GM12878 (cell line): ENCODE results near the gene LTA. TPM values are rescaled to one million over a fixed set of nuclear protein-coding genes. Genes with fewer than 3 reads are reported as not detected.

Experiments
- ATAC-seq: fragments of 200-7000 bp; cut with Tn5 transposase; 3 replicates; pipeline ENCODE4 v1.9.1; 2020; ENCODE audit warnings: mild to moderate bottlenecking, moderate library complexity
- BruUV-seq: library from RNA; stranded (reverse); fragments of 400-500 nt; replicated peaks from 2 replicates; lab custom pipeline; 2021; lab: Mats Ljungman, UMichigan
- CTCF ChIA-PET: fragments of 300-600 bp; sonication (Branson Sonifier 250); formaldehyde crosslinking; extraction: SDS; loops from one replicate; lab custom pipeline; 2021; ENCODE audit warnings: inconsistent platforms; lab: Yijun Ruan, JAX
- POLR2A ChIA-PET: fragments of 350-600 bp; formaldehyde crosslinking; extraction: SDS; loops from one replicate; lab custom pipeline; 2021; ENCODE audit warnings: inconsistent platforms; lab: Charles Lee
- RAD21 ChIA-PET: fragments of 300-600 bp; sonication (Branson Sonifier 250); formaldehyde crosslinking; loops from one replicate; lab custom pipeline; 2023; ENCODE audit warnings: antibody characterized with exemption; ENCODE audit not compliant: unreplicated experiment; lab: Charles Lee
- SMC1A ChIA-PET: fragments of 300-600 bp; sonication (Branson Sonifier 250); formaldehyde crosslinking; loops from one replicate; lab custom pipeline; 2023; ENCODE audit not compliant: unreplicated experiment, uncharacterized antibody; lab: Charles Lee
- DNase-seq: peaks from one replicate; pipeline ENCODE4 v3.0.0-alpha.2; 2011; ENCODE audit warnings: low read depth, low spot score
- FAIRE-seq: peaks from 3 replicates; lab custom pipeline; 2011; peaks lifted over from hg19 to GRCh38; lab: Jason Lieb, UNC
- H2AFZ ChIP-seq: 2 replicates; pipeline ENCODE4 v1.6.0; 2011; ENCODE audit warnings: low read depth, low read length, control low read depth; ENCODE audit not compliant: control insufficient read depth
- H3K27ac ChIP-seq: 2 replicates; pipeline ENCODE4 v1.5.1; 2011; ENCODE audit warnings: control low read depth; ENCODE audit not compliant: control insufficient read depth, insufficient read depth
- H3K27me3 ChIP-seq, 2 experiments: replicated peaks in 1 of 2; 2 replicates each; pipeline versions ENCODE4 v1.6.0 to v1.6.1; 2011; ENCODE audit warnings: low read length in 1 of 2; ENCODE audit not compliant: control insufficient read depth in 2 of 2, insufficient read depth in 2 of 2
- H3K36me3 ChIP-seq, 2 experiments: 2 replicates each; pipeline ENCODE4 v1.5.1; 2011; ENCODE audit warnings: low read length in 1 of 2; ENCODE audit not compliant: control insufficient read depth in 2 of 2, insufficient read depth in 2 of 2
- H3K4me1 ChIP-seq: 2 replicates; pipeline ENCODE4 v1.6.1; 2011; ENCODE audit warnings: mild to moderate bottlenecking, low read length, moderate library complexity, mixed read lengths; ENCODE audit not compliant: control insufficient read depth, insufficient read depth
- H3K4me2 ChIP-seq: 2 replicates; pipeline ENCODE4 v1.6.0; 2011; ENCODE audit warnings: control low read depth; ENCODE audit not compliant: control insufficient read depth, insufficient read depth
- H3K4me3 ChIP-seq: fragments of 200-600 bp; sonication (generic); 2 replicates; pipeline ENCODE4 v1.5.1; 2016
- H3K79me2 ChIP-seq: 2 replicates; pipeline ENCODE4 v1.6.0; 2011; ENCODE audit warnings: low read length; ENCODE audit not compliant: control insufficient read depth, insufficient read depth
- H3K9ac ChIP-seq: 2 replicates; pipeline ENCODE4 v1.8.0; 2011; ENCODE audit warnings: low read length, control low read depth, mixed read lengths; ENCODE audit not compliant: control insufficient read depth, insufficient read depth
- H3K9me3 ChIP-seq: replicated peaks from 3 replicates; pipeline ENCODE4 v1.5.1; 2011; ENCODE audit warnings: mild to moderate bottlenecking, low read length; ENCODE audit not compliant: control insufficient read depth, insufficient read depth
- H4K20me1 ChIP-seq: 2 replicates; pipeline ENCODE4 v1.6.0; 2011; ENCODE audit not compliant: control insufficient read depth, insufficient read depth
- BCLAF1 ChIP-seq: fragments of 450-650 bp; IDR thresholded peaks from 2 replicates; pipeline ENCODE4 v1.6.1; 2017; ENCODE audit warnings: antibody characterized with exemption, mild to moderate bottlenecking, moderate library complexity
- EP300 ChIP-seq, 2 experiments: fragments of 150-350 bp in 1 of 2; IDR thresholded peaks; 2 replicates each; pipeline ENCODE4 v1.6.1; 2011 to 2012; ENCODE audit warnings: low read depth in 2 of 2, low read length in 2 of 2, borderline replicate concordance in 1 of 2, improper control_type of control experiment in 1 of 2, inconsistent platforms in 1 of 2; ENCODE audit not compliant: control insufficient read depth in 1 of 2
- FOS ChIP-seq: IDR thresholded peaks from 3 replicates; pipeline ENCODE4 v1.6.1; 2011; ENCODE audit warnings: borderline replicate concordance; ENCODE audit not compliant: insufficient read length; ENCODE audit errors: extremely low read depth
- IKZF2 ChIP-seq, 2 experiments: fragments of 450-650 bp; IDR thresholded peaks; 2 replicates each; pipeline ENCODE4 v1.6.1; 2017; ENCODE audit warnings: mild to moderate bottlenecking in 2 of 2, moderate library complexity in 2 of 2
- LARP7 ChIP-seq: fragments of 450-650 bp; IDR thresholded peaks from 2 replicates; pipeline ENCODE4 v1.6.1; 2017; ENCODE audit warnings: mild to moderate bottlenecking
- MEF2A ChIP-seq: IDR thresholded peaks from 2 replicates; pipeline ENCODE4 v1.6.1; 2011; ENCODE audit warnings: low read depth, mild to moderate bottlenecking, low read length, moderate library complexity; ENCODE audit not compliant: insufficient read depth
- MEF2B ChIP-seq: fragments of 450-650 bp; IDR thresholded peaks from 2 replicates; pipeline ENCODE4 v1.6.1; 2018; ENCODE audit warnings: mild to moderate bottlenecking, moderate library complexity; ENCODE audit not compliant: partially characterized antibody, poor library complexity, severe bottlenecking
- MXI1 ChIP-seq: fragments of 150-350 bp; IDR thresholded peaks from 2 replicates; pipeline ENCODE4 v1.6.1; 2011; ENCODE audit warnings: low read depth, mild to moderate bottlenecking, inconsistent platforms, low read length, improper control_type of control experiment
- NFYB ChIP-seq: IDR thresholded peaks from 2 replicates; pipeline ENCODE4 v1.6.1; 2011; ENCODE audit warnings: low read depth, mild to moderate bottlenecking, low read length, improper control_type of control experiment, moderate library complexity; ENCODE audit not compliant: insufficient read depth
- POLR2AphosphoS5 ChIP-seq: IDR thresholded peaks from 2 replicates; pipeline ENCODE4 v1.6.1; 2011; ENCODE audit warnings: mild to moderate bottlenecking, low read length, inconsistent platforms
- SIX5 ChIP-seq: IDR thresholded peaks from 2 replicates; pipeline ENCODE4 v1.6.1; 2011; ENCODE audit warnings: mild to moderate bottlenecking, low read depth, low read length, moderate library complexity; ENCODE audit not compliant: severe bottlenecking
- SMAD1 ChIP-seq: fragments of 450-650 bp; IDR thresholded peaks from 2 replicates; pipeline ENCODE4 v1.6.1; 2018; ENCODE audit warnings: mild to moderate bottlenecking, low read depth; ENCODE audit not compliant: partially characterized antibody
- TAF1 ChIP-seq: IDR thresholded peaks from 2 replicates; pipeline ENCODE4 v1.6.1; 2011; ENCODE audit warnings: mild to moderate bottlenecking, low read depth, low read length, borderline replicate concordance
- WRNIP1 ChIP-seq: IDR thresholded peaks from 2 replicates; pipeline ENCODE4 v1.6.1; 2011; ENCODE audit warnings: low read depth, low read length, improper control_type of control experiment, borderline replicate concordance
- YY1 ChIP-seq: IDR thresholded peaks from 2 replicates; pipeline ENCODE4 v1.6.1; 2011; ENCODE audit warnings: low read depth, mild to moderate bottlenecking, low read length
- ZNF592 ChIP-seq: fragments of 450-650 bp; IDR thresholded peaks from 2 replicates; pipeline ENCODE4 v1.6.1; 2017; ENCODE audit warnings: mild to moderate bottlenecking, moderate library complexity
- ZZZ3 ChIP-seq: IDR thresholded peaks from 2 replicates; pipeline ENCODE4 v1.6.1; 2011; ENCODE audit warnings: low read depth; ENCODE audit not compliant: control insufficient read depth, insufficient read length
- WGBS: methylation state at CpG from one replicate; pipeline ENCODE4 v1.1.6; 2016; ENCODE audit warnings: low lambda C conversion rate; ENCODE audit not compliant: insufficient replicate concordance, insufficient coverage; ENCODE audit errors: missing lambda C conversion rate; 5-methylcytosine and 5-hydroxymethylcytosine counted together
- in situ Hi-C: fragments of 300-500 bp; cut with MboI; formaldehyde crosslinking; loops from 9 replicates; pipeline ENCODE4 v1.14.3; 2018; ENCODE audit warnings: mixed read lengths
- intact Hi-C: fragments of 100-400 bp; cut with micrococcal nuclease; formaldehyde crosslinking; loops from one replicate; pipeline ENCODE4 v1.14.2; 2022; ENCODE audit not compliant: unreplicated experiment
- polyA plus RNA-seq, 11 experiments: library from polyadenylated mRNA; depleted of rRNA in 4 of 11; unstranded in 6 of 11; stranded (reverse) in 5 of 11; fragments of >200 nt; fragmentation: Nextera tagmentation in 4 of 11; fragmentation: Illumina TruSeq in 1 of 11; extraction: Ambion mirVana in 4 of 11; extraction: Trizol in 1 of 11; gene quantifications; 1 replicate in 1 of 11; 2 replicates in 10 of 11; pipeline versions ENCODE4 v1.2.1 to v1.2.3, GENCODE V29; 2011 to 2016; ENCODE audit warnings: inconsistent platforms in 2 of 11, missing spikeins in 2 of 11, low read depth in 1 of 11
- total RNA-seq, 4 experiments: library from RNA; depleted of rRNA in 3 of 4; stranded (reverse); fragments of >200 nt in 3 of 4; fragmentation: Illumina TruSeq in 1 of 4; extraction: Trizol in 1 of 4; gene quantifications; 2 replicates each; pipeline versions ENCODE4 v1.2.1 to v1.2.3, GENCODE V29; 2013 to 2021

LTA gene
- total and polyA plus RNA-seq, 10 of the 15 experiments (the other 5 are each of a cell fraction or from before 2014, with no cell fraction given): 27.5 to 100 (median 75.1) TPM

- ATAC-seq (peak; percentile 34), FAIRE-seq (no peak), DNase-seq (no peak)
- intact Hi-C loops: no loop called here
- BruUV-seq: no TSS peak
- Histone ChIP-seq H3K27ac (peak overlapping the region; percentile 75), H3K27me3 (no peaks in the 10 kb centered on the region), H4K20me1 (no peaks in the 10 kb centered on the region), H2AFZ (no peak overlapping the region; the same call in 1 of the 2 replicates), H3K4me2 (peak overlapping the region; percentile 60), H3K4me1 (peaks cover 46% of the 10 kb centered on the region), H3K79me2 (peaks cover 25% of the 10 kb centered on the region), H3K36me3 (no peaks in the 10 kb centered on the region; a peak in 1 of 4 replicates), H3K9me3 (no peaks in the 10 kb centered on the region), H3K4me3 (no peak overlapping the region), H3K9ac (0 out of 2 replicates have a peak overlapping the region, but pooled peaks have one; percentile 51)
- ChIA-PET POLR2A (interaction anchor here (0.6 to 17.1 kb wide), 6 partner anchors 10 to 91 kb away, joined by 3 to 282 read pairs (median 90); partner anchors contain the start of genes ATP6V1G2, LTA, NCR3 and NFKBIL1), RAD21 (interaction anchor here (1.8 to 17.5 kb wide), 5 partner anchors 10 to 93 kb away, joined by 5 to 620 read pairs (median 53); partner anchors contain the start of genes ATP6V1G2, LTA, NCR3 and NFKBIL1), SMC1A (interaction anchor here (0.8 to 45.5 kb wide), 6 partner anchors 10 to 153 kb away, joined by 3 to 1989 read pairs (median 30); partner anchors contain the start of genes ATP6V1G2, DDX39B, LTA and NCR3), CTCF (interaction anchor here (1.3 to 31.0 kb wide), 5 partner anchors 5 to 91 kb away, joined by 3 to 2098 read pairs (median 789); partner anchors contain the start of genes ATP6V1G2, DDX39B, LST1 and LTA)
- in situ Hi-C loops: no loop called here
- WGBS: 42% methylated on average over 2 of the region's 2 CpGs
- 0 out of 2 replicates have a peak, but pooled peaks have one; percentile 41 for TF ChIP-seq WRNIP1
- no peak for TF ChIP-seq BCLAF1
- TF ChIP-seq MEF2B: no peak
- TF ChIP-seq EP300 (IDR thresholded peaks at IDR 0.05; ENCODE audit: borderline replicate concordance in 1 of 2, control insufficient read depth in 1 of 2, low read depth in 2 of 2, low read length in 2 of 2): no peak
- no peak for TF ChIP-seq ZZZ3
- 0 out of 2 replicates have a peak, but pooled peaks have one; percentile 22 for TF ChIP-seq YY1
- TF ChIP-seq TAF1: no peak
- no peak for TF ChIP-seq ZNF592
- TF ChIP-seq POLR2AphosphoS5: no peak
- TF ChIP-seq MEF2A: no peak
- no peak for TF ChIP-seq SIX5
- TF ChIP-seq IKZF2 (IDR thresholded peaks at IDR 0.05): no peak
- TF ChIP-seq NFYB: no peak
- no peak for TF ChIP-seq MXI1
- no peak for TF ChIP-seq FOS
- no peak for TF ChIP-seq SMAD1
- no peak for TF ChIP-seq LARP7
Observed at GRCh38 chr6:31585491-31585890, 13.4 kb downstream of the LTA start.
